Progenitor cell of endocrine pancreas (in vitro differentiated cells): ENCODE data around the gene HAGHL. TPM values are rescaled to one million over a fixed set of nuclear protein-coding genes. Genes with fewer than 3 reads are reported as not detected.

Source experiments
- DNase-seq: peaks from one replicate; pipeline ENCODE4 v3.0.0; 2021; ENCODE audit warnings: low spot score; ENCODE audit not compliant: unreplicated experiment
- H3K27ac Mint-ChIP-seq: 2 replicates; pipeline ENCODE4 v1.8.0; 2021; ENCODE audit warnings: mild to moderate bottlenecking, moderate library complexity, mixed read lengths
- H3K27me3 Mint-ChIP-seq: 2 replicates; pipeline ENCODE4 v1.8.0; 2021; ENCODE audit warnings: mixed read lengths
- H3K36me3 Mint-ChIP-seq: 2 replicates; pipeline ENCODE4 v1.8.0; 2022; ENCODE audit warnings: mixed read lengths; ENCODE audit not compliant: insufficient read depth
- H3K4me1 Mint-ChIP-seq: 2 replicates; pipeline ENCODE4 v1.8.0; 2021; ENCODE audit warnings: low read depth, mixed read lengths
- H3K4me3 Mint-ChIP-seq: 2 replicates; pipeline ENCODE4 v1.8.0; 2021; ENCODE audit warnings: low read depth, mild to moderate bottlenecking, moderate library complexity, mixed read lengths
- H3K9me3 Mint-ChIP-seq: 2 replicates; pipeline ENCODE4 v1.8.0; 2021; ENCODE audit warnings: low read depth, mixed read lengths
- total RNA-seq: library from RNA; stranded (reverse); gene quantifications from 2 replicates; pipeline ENCODE4 v1.2.1, GENCODE V29; 2021
- TF ChIP-seq, protein P1 (sequence below): fragments of 200-600 bp; sonication (generic); IDR thresholded peaks from one replicate; pipeline ENCODE4 v1.5.0; 2021; ENCODE audit warnings: antibody characterized with exemption, mild to moderate bottlenecking; ENCODE audit not compliant: unreplicated experiment

HAGHL gene
- total RNA-seq, 1 donor from 2014 or later, result 8.1 TPM

DNA sequence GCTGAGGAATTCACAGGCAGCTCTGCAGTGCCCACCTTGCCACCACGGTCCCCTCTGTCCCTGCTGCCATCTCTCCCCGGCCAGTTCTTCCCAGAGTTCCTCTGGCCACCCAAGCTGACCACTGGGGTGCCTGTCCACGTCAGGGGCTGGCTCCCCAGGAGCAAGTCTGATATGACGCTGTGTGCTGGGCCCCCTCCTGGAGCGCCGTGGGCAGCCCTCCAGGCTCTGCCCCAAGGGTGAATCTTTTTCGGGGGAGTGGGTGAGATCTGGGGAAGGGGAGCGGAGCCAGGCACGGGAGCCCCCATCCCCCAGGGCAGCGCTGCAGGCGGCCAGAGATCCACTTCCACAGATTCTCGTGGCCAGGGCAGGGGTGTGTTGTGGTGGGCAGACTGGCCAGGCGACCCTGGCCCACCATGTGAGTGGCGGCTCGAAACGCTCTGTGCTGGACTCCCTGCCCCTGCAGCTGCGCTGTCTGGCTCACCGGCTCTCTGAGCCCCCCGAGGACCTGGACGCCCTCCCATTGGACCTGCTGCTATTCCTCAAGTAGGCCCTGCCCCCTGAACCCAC lies 37.4 kb downstream of the HAGHL start:
- no peak overlapping the region for H3K27ac Mint-ChIP-seq
- no peak for DNase-seq
- no peak overlapping the region for H3K4me3 Mint-ChIP-seq
- H3K4me1 Mint-ChIP-seq, result peaks cover 3% of the 10 kb centered on the region
- TF ChIP-seq, protein P1, sequence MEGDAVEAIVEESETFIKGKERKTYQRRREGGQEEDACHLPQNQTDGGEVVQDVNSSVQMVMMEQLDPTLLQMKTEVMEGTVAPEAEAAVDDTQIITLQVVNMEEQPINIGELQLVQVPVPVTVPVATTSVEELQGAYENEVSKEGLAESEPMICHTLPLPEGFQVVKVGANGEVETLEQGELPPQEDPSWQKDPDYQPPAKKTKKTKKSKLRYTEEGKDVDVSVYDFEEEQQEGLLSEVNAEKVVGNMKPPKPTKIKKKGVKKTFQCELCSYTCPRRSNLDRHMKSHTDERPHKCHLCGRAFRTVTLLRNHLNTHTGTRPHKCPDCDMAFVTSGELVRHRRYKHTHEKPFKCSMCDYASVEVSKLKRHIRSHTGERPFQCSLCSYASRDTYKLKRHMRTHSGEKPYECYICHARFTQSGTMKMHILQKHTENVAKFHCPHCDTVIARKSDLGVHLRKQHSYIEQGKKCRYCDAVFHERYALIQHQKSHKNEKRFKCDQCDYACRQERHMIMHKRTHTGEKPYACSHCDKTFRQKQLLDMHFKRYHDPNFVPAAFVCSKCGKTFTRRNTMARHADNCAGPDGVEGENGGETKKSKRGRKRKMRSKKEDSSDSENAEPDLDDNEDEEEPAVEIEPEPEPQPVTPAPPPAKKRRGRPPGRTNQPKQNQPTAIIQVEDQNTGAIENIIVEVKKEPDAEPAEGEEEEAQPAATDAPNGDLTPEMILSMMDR, result no peak
- no peaks in the 10 kb centered on the region for H3K9me3 Mint-ChIP-seq
- H3K36me3 Mint-ChIP-seq, result no peaks in the 10 kb centered on the region
- peaks cover 3% of the 10 kb centered on the region for H3K27me3 Mint-ChIP-seq

GRCh38 chr16:764848-765487 lies 38.1 kb downstream of the HAGHL start:
- Mint-ChIP-seq H3K4me1 (no peaks in the 10 kb centered on the region), H3K27ac (no peak overlapping the region), H3K27me3 (peaks cover 3% of the 10 kb centered on the region), H3K4me3 (no peak overlapping the region), H3K9me3 (no peaks in the 10 kb centered on the region), H3K36me3 (no peaks in the 10 kb centered on the region)
- no peak for DNase-seq
- TF ChIP-seq, protein P1, result no peak

DNA sequence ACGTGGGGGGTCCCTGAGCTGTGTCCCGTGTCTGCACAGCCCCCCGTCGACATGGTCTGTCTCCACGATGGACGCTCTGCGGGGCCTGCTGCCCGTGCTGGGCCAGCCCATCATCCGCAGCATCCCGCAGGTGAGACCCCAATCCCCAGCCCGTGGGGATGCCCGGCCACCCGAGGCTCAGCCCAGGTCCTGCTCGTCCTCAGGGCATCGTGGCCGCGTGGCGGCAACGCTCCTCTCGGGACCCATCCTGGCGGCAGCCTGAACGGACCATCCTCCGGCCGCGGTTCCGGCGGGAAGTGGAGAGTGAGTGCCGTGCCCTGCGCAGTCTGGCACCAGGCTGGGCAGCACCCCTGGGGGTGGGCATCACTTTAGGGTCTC lies 38.6 kb downstream of the HAGHL start:
- Mint-ChIP-seq H3K27me3 (peaks cover 3% of the 10 kb centered on the region), H3K9me3 (no peaks in the 10 kb centered on the region), H3K4me1 (no peaks in the 10 kb centered on the region), H3K27ac (no peak overlapping the region), H3K36me3 (no peaks in the 10 kb centered on the region), H3K4me3 (no peak overlapping the region)
- TF ChIP-seq, protein P1, result no peak
- no peak for DNase-seq

DNA sequence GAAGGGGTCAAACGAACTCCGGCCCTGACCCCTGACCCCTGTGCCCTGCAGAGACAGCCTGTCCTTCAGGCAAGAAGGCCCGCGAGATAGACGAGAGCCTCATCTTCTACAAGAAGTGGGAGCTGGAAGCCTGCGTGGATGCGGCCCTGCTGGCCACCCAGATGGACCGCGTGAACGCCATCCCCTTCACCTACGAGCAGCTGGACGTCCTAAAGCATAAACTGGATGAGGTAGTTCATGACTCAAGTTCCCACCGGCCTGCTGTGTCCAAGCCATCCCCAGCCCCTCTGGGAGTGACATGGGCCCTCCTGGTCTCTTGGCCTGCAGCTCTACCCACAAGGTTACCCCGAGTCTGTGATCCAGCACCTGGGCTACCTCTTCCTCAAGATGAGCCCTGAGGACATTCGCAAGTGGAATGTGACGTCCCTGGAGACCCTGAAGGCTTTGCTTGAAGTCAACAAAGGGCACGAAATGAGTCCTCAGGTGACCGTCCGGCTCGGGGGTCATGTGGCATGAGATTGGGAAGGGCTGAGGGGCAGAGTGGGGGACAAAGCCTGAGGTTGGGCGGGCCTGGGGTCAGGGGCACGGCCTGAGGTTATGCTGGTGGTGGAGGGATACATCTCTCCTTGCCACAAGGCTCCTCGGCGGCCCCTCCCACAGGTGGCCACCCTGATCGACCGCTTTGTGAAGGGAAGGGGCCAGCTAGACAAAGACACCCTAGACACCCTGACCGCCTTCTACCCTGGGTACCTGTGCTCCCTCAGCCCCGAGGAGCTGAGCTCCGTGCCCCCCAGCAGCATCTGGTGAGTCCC lies 39.3 kb downstream of the HAGHL start:
- Mint-ChIP-seq H3K27me3 (no peaks in the 10 kb centered on the region), H3K4me1 (no peaks in the 10 kb centered on the region), H3K9me3 (no peaks in the 10 kb centered on the region), H3K4me3 (no peak overlapping the region), H3K27ac (no peak overlapping the region), H3K36me3 (no peaks in the 10 kb centered on the region)
- DNase-seq, result no peak
- TF ChIP-seq, protein P1, result no peak

GRCh38 chr16:766820-767640 lies 40.1 kb downstream of the HAGHL start:
- H3K9me3 Mint-ChIP-seq, result no peaks in the 10 kb centered on the region

More at GRCh38 chr16:766820-767640, 40.1 kb downstream of the HAGHL start:
- Mint-ChIP-seq H3K4me3 (no peak overlapping the region), H3K4me1 (no peaks in the 10 kb centered on the region), H3K36me3 (no peaks in the 10 kb centered on the region), H3K27ac (no peak overlapping the region), H3K27me3 (no peaks in the 10 kb centered on the region)
- TF ChIP-seq, protein P1, result no peak
- DNase-seq, result no peak
